UCSD-AML1 (cell line): Measurements from ENCODE around the gene KIF15.
"Not testable (repeated sequence)": the region's sequence is repeated elsewhere in the genome, so short reads cannot be mapped to it uniquely, and the experiment has no call there.

Experiments used
- DNase-seq: peaks from one replicate; lab custom pipeline; 2025; ENCODE audit not compliant: unreplicated experiment; lab: John Stamatoyannopoulos, UW

The KIF15 gene

GRCh38 chr3:44761424-44762169, at the start of gene KIF15, which contains the start of gene KIAA1143:
TSS of gene KIF15 (plus strand) at chr3:44761794. CDS start at chr3:44761866, 72 bp downstream.
TSS of gene KIAA1143 (minus strand) at chr3:44761619. CDS start at chr3:44761602, 17 bp downstream.
- peak; percentile 96 for DNase-seq

GRCh38 chr3:44712455-44713075, 49.0 kb upstream of the KIF15 start, which contains the start of gene ZNF502:
TSS of gene ZNF502 (plus strand) at chr3:44712660. CDS start at chr3:44720262, 7,602 bp downstream.
- DNase-seq: no peak

GRCh38 chr3:44721231-44722102, 40.1 kb upstream of the KIF15 start:
- no peak for DNase-seq

GRCh38 chr3:44722103-44722401, 39.5 kb upstream of the KIF15 start:
- no peak for DNase-seq

- DNase-seq: no peak
Measured at GRCh38 chr3:44729384-44729910, 32.1 kb upstream of the KIF15 start, which contains the start of gene ZNF501. TSS of gene ZNF501 (plus strand) at chr3:44729635. CDS start at chr3:44734422, 4,787 bp downstream.

GRCh38 chr3:44734646-44735168, 26.9 kb upstream of the KIF15 start:
- DNase-seq: no peak

GRCh38 chr3:44761101-44761423, 532 bp upstream of the KIF15 start:
- no peak for DNase-seq

GRCh38 chr3:44762170-44762677, 630 bp downstream of the KIF15 start:
- DNase-seq: no peak

GRCh38 chr3:44762690-44763089, 1.1 kb downstream of the KIF15 start:
- no peak for DNase-seq

GRCh38 chr3:44764248-44764647, 2.7 kb downstream of the KIF15 start:
- no peak for DNase-seq

- DNase-seq: no peak
Measured at GRCh38 chr3:44771424-44772098, 10.0 kb downstream of the KIF15 start.

GRCh38 chr3:44772099-44772442, 10.5 kb downstream of the KIF15 start:
- no peak for DNase-seq

GRCh38 chr3:44782891-44783290, 21.3 kb downstream of the KIF15 start:
- no peak for DNase-seq

- no peak for DNase-seq
Measured at GRCh38 chr3:44795197-44795596, 33.6 kb downstream of the KIF15 start.

- DNase-seq: no peak
Measured at GRCh38 chr3:44802011-44802410, 40.4 kb downstream of the KIF15 start.

- DNase-seq: no peak
Measured at GRCh38 chr3:44803298-44803697, 41.7 kb downstream of the KIF15 start.

GRCh38 chr3:44805960-44806359, 44.4 kb downstream of the KIF15 start:
- DNase-seq: no peak

GRCh38 chr3:44814751-44815150, 53.2 kb downstream of the KIF15 start:
- no peak for DNase-seq

- DNase-seq: not testable (repeated sequence)
Measured at GRCh38 chr3:44816334-44816733, 54.7 kb downstream of the KIF15 start.

- DNase-seq: not testable (repeated sequence)
Measured at GRCh38 chr3:44821206-44821605, 59.6 kb downstream of the KIF15 start.
